Chondrocyte (in vitro differentiated cells): ENCODE results near the gene ALPI. TPM values are rescaled to one million over a fixed set of nuclear protein-coding genes. Genes with fewer than 3 reads are reported as not detected.

Experiments used
- DNase-seq: peaks from one replicate; pipeline ENCODE4 v3.0.0; 2021; ENCODE audit warnings: mixed read lengths, low spot score
- H3K27ac Mint-ChIP-seq: one replicate; pipeline ENCODE4 v1.8.0; 2021; ENCODE audit warnings: mild to moderate bottlenecking, moderate library complexity, mixed read lengths; ENCODE audit not compliant: unreplicated experiment
- H3K27me3 Mint-ChIP-seq: 2 replicates; pipeline ENCODE4 v1.8.0; 2021; ENCODE audit warnings: low read depth, mixed read lengths
- H3K36me3 Mint-ChIP-seq: 2 replicates; pipeline ENCODE4 v1.8.0; 2021; ENCODE audit warnings: low read depth, mixed read lengths
- H3K4me1 Mint-ChIP-seq: 2 replicates; pipeline ENCODE4 v1.8.0; 2021; ENCODE audit warnings: low read depth, mild to moderate bottlenecking, mixed read lengths
- H3K4me3 Mint-ChIP-seq: one replicate; pipeline ENCODE4 v1.8.0; 2021; ENCODE audit warnings: mild to moderate bottlenecking, moderate library complexity, mixed read lengths; ENCODE audit not compliant: unreplicated experiment
- H3K9me3 Mint-ChIP-seq: 2 replicates; pipeline ENCODE4 v1.8.0; 2021; ENCODE audit warnings: low read depth, mixed read lengths
- total RNA-seq: library from RNA; stranded (reverse); gene quantifications from 3 replicates; pipeline ENCODE4 v1.2.1, GENCODE V29; 2021
- TF ChIP-seq, protein P1 (sequence below): fragments of 200-600 bp; sonication (generic); IDR thresholded peaks from 2 replicates; pipeline ENCODE4 v1.5.0; 2021; ENCODE audit warnings: antibody characterized with exemption, mild to moderate bottlenecking, moderate library complexity

Gene ALPI
- total RNA-seq, 1 donor from 2014 or later = not detected

DNA sequence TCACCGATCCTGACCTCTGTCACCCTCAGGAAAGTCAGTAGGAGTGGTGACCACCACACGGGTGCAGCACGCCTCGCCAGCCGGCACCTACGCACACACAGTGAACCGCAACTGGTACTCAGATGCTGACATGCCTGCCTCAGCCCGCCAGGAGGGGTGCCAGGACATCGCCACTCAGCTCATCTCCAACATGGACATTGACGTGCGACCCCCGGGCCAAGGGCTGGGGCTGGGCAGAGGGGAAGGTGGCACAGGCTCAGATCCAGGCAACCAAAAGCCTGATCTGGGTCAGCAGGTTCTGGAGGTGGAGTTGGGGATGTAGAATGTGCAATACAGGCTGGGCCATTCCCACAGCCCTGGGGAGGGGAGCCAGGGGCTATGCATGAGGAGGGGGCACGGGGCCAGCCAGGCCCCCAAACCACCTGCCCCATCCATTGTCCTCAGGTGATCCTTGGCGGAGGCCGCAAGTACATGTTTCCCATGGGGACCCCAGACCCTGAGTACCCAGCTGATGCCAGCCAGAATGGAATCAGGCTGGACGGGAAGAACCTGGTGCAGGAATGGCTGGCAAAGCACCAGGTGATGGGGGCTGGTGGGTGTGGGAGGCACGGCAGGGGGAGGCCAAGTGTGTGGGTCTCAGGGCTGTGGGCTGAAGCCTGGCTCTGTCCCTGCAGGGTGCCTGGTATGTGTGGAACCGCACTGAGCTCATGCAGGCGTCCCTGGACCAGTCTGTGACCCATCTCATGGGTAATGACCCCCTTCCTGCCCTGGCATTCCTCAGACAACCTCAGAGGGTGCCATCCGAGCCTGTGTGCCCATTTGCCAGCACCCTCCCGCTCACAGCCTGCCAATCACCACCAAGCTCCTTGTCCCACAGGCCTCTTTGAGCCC is 1.4 kb downstream of the ALPI start:
- TF ChIP-seq, protein P1, sequence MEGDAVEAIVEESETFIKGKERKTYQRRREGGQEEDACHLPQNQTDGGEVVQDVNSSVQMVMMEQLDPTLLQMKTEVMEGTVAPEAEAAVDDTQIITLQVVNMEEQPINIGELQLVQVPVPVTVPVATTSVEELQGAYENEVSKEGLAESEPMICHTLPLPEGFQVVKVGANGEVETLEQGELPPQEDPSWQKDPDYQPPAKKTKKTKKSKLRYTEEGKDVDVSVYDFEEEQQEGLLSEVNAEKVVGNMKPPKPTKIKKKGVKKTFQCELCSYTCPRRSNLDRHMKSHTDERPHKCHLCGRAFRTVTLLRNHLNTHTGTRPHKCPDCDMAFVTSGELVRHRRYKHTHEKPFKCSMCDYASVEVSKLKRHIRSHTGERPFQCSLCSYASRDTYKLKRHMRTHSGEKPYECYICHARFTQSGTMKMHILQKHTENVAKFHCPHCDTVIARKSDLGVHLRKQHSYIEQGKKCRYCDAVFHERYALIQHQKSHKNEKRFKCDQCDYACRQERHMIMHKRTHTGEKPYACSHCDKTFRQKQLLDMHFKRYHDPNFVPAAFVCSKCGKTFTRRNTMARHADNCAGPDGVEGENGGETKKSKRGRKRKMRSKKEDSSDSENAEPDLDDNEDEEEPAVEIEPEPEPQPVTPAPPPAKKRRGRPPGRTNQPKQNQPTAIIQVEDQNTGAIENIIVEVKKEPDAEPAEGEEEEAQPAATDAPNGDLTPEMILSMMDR = no peak
- DNase-seq = peak; percentile 75
- Mint-ChIP-seq H3K9me3 (no peaks in the 10 kb centered on the region), H3K4me1 (peaks cover 20% of the 10 kb centered on the region), H3K27ac (peak overlapping the region; percentile 17), H3K4me3 (no peak overlapping the region), H3K27me3 (peaks cover 15% of the 10 kb centered on the region), H3K36me3 (no peaks in the 10 kb centered on the region)

DNA sequence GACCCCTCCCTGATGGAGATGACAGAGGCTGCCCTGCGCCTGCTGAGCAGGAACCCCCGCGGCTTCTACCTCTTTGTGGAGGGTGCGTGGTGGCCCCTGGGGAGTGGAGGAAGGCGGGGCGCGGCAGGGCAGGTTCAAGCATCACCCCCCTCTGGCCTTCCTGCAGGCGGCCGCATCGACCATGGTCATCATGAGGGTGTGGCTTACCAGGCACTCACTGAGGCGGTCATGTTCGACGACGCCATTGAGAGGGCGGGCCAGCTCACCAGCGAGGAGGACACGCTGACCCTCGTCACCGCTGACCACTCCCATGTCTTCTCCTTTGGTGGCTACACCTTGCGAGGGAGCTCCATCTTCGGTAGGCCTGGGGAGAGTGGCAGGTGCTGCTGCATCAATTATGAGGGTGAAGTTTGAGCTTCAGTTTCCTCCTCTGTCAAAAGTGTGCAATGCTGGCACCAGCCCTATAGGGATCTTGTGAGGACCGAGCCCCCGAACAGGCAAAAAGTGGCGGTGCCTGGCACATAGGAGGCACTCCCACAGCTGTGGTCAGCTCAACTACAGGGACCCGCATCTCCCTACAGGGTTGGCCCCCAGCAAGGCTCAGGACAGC is 2.2 kb downstream of the ALPI start:
- peaks cover 14% of the 10 kb centered on the region for H3K27me3 Mint-ChIP-seq
- H3K27ac Mint-ChIP-seq = no peak overlapping the region
- H3K4me3 Mint-ChIP-seq = no peak overlapping the region
- TF ChIP-seq, protein P1 = no peak
- peaks cover 27% of the 10 kb centered on the region for H3K4me1 Mint-ChIP-seq
- no peaks in the 10 kb centered on the region for H3K36me3 Mint-ChIP-seq
- DNase-seq = peak; percentile 84
- H3K9me3 Mint-ChIP-seq = no peaks in the 10 kb centered on the region

DNA sequence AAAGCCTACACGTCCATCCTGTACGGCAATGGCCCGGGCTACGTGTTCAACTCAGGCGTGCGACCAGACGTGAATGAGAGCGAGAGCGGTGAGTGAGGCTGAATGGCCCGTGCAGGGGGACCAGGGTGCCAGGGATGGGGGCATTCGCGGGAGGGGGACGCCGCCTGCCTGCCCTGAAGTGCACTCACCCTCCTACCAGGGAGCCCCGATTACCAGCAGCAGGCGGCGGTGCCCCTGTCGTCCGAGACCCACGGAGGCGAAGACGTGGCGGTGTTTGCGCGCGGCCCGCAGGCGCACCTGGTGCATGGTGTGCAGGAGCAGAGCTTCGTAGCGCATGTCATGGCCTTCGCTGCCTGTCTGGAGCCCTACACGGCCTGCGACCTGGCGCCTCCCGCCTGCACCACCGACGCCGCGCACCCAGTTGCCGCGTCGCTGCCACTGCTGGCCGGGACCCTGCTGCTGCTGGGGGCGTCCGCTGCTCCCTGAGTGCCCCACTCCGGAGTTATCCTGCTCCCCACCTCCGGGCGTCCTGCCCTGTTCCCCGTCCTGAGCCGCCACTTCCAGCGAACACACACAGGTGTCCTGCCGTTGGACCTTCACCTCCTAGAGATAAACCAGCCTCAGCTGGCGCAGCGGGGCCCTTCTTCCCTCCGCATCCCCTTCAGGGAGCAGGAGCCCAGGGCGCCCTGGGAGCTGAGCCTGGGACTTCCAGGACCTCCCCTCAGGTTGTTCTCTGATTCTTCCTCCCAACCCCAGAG is 2.9 kb downstream of the ALPI start:
- peak; percentile 83 for DNase-seq
- peaks cover 10% of the 10 kb centered on the region for H3K27me3 Mint-ChIP-seq
- TF ChIP-seq, protein P1 = no peak
- H3K27ac Mint-ChIP-seq = no peak overlapping the region
- H3K9me3 Mint-ChIP-seq = no peaks in the 10 kb centered on the region
- no peak overlapping the region for H3K4me3 Mint-ChIP-seq
- peaks cover 27% of the 10 kb centered on the region for H3K4me1 Mint-ChIP-seq
- no peaks in the 10 kb centered on the region for H3K36me3 Mint-ChIP-seq

DNA sequence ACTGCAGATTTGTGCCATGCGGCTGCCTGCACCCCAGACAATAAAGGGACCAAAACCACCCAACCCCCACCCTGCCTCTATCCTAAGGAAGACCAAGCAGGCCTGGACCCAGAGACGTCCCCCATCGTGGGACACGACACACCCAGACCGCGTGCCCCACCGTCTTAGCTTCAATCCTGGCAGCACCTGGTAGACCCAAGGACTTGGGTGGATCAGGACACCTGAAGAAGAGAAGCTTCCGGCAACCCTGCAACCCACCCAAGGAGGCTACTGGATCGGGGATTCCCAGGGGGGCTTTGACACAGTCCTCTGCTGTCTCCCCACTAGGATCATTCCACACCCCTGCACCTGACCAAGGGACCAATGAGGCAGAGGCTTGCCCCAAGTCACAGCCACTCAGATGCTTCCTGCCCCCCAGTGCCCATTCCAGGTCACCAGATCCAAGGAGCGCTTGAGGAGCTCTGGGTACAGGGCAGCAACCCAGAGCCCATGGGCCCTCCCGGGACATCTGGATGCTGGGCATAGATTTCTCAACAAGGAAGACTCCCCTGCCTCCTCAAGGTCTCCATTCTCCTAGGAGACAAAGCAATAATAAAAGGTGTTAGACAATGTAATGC is 3.6 kb downstream of the ALPI start:
- Mint-ChIP-seq H3K36me3 (no peaks in the 10 kb centered on the region), H3K27ac (no peak overlapping the region), H3K4me1 (peaks cover 27% of the 10 kb centered on the region), H3K4me3 (no peak overlapping the region), H3K27me3 (peaks cover 7% of the 10 kb centered on the region), H3K9me3 (no peaks in the 10 kb centered on the region)
- DNase-seq = peak; percentile 63
- TF ChIP-seq, protein P1 = no peak

DNA sequence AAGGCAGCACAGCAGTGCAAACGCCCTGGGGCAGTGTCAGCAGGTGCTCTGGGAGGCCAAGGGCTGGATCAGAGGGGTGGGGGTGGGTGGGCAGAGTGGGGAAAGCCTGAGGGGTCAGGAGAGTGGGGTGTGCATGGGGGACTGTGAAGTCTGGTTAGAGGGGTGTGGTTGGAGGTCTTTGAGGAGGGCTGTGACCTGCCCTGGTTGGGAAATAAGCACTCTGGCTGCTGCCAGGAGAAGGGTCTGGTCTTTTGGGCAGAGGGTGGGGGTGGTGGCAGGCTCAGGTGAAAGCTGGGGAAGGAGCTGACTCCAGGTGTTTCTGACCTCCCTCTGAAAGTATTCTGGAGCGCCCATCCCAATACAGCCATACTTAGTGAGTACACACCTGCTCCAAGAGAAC is 4.2 kb downstream of the ALPI start:
- Mint-ChIP-seq H3K9me3 (no peaks in the 10 kb centered on the region), H3K4me1 (peaks cover 27% of the 10 kb centered on the region), H3K36me3 (no peaks in the 10 kb centered on the region), H3K27ac (no peak overlapping the region), H3K4me3 (no peak overlapping the region), H3K27me3 (peaks cover 6% of the 10 kb centered on the region)
- peak; percentile 27 for DNase-seq
- TF ChIP-seq, protein P1 = no peak
